ENCODE data around the gene SLC7A10. TPM values are rescaled to one million over a fixed set of nuclear protein-coding genes. Genes with fewer than 3 reads are reported as not detected.

SLC7A10 gene
- total and polyA plus RNA-seq, 7 donors = 0.27 to 1.4 (median 1.1) TPM; not detected in 4

- Histone ChIP-seq H3K27ac (no peak overlapping the region), H3K9me3 (no peaks in the 10 kb centered on the region), H3K4me1 (no peaks in the 10 kb centered on the region), H3K4me3 (no peak overlapping the region), H3K36me3 (no peaks in the 10 kb centered on the region), H3K27me3 (peaks cover 0 to 31% (median 8%) of the 10 kb centered on the region in 3 donors)
- DNase-seq = no peak
- 86 to 88% methylated on average over 7 of the region's 7 CpGs for WGBS, 2 donors
- TF ChIP-seq EP300 (IDR thresholded peaks at IDR 0.05) (no peak), POLR2A (IDR thresholded peaks at IDR 0.05) (no peak), CTCF (IDR thresholded peaks at IDR 0.05) (no peak), POLR2AphosphoS5 (IDR thresholded peaks at IDR 0.05) (no peak)
- intact Hi-C loops (cut with DNase I) = no loop called here
Measured at GRCh38 chr19:33255781-33256180, 30.1 kb upstream of the SLC7A10 start.

- no peak for TF ChIP-seq CTCF (IDR thresholded peaks at IDR 0.05)
- TF ChIP-seq POLR2A (IDR thresholded peaks at IDR 0.05) = no peak
- H3K27ac ChIP-seq = no peak overlapping the region
- no peaks in the 10 kb centered on the region for H3K4me1 ChIP-seq
- intact Hi-C loops (cut with DNase I) = no loop called here
- DNase-seq = no peak
- no peaks in the 10 kb centered on the region for H3K9me3 ChIP-seq
- H3K27me3 ChIP-seq = peaks cover 0 to 31% (median 8%) of the 10 kb centered on the region in 3 donors
- 74 to 81% methylated on average over 13 of the region's 13 CpGs for WGBS, 2 donors
- H3K4me3 ChIP-seq = no peak overlapping the region
- H3K36me3 ChIP-seq = no peaks in the 10 kb centered on the region
Measured at GRCh38 chr19:33254245-33254824, 28.7 kb upstream of the SLC7A10 start.

GRCh38 chr19:33252971-33253370 lies 27.3 kb upstream of the SLC7A10 start:
- Histone ChIP-seq H3K36me3 (no peaks in the 10 kb centered on the region), H3K4me3 (no peak overlapping the region), H3K27ac (no peak overlapping the region), H3K9me3 (no peaks in the 10 kb centered on the region), H3K4me1 (no peaks in the 10 kb centered on the region), H3K27me3 (peaks cover 0 to 31% (median 8%) of the 10 kb centered on the region in 3 donors)
- DNase-seq = no peak
- intact Hi-C loops (cut with DNase I) = no loop called here
- TF ChIP-seq CTCF (IDR thresholded peaks at IDR 0.05) (no peak), POLR2A (IDR thresholded peaks at IDR 0.05) (no peak), POLR2AphosphoS5 (IDR thresholded peaks at IDR 0.05) (no peak), EP300 (IDR thresholded peaks at IDR 0.05) (no peak)
- WGBS, 2 donors = 86 to 89% methylated on average over 8 of the region's 8 CpGs

- H3K4me3 ChIP-seq = no peak overlapping the region
- no peak for DNase-seq
- WGBS, 2 donors = 89 to 93% methylated on average over 4 of the region's 4 CpGs
- TF ChIP-seq POLR2AphosphoS5 (IDR thresholded peaks at IDR 0.05) (no peak), POLR2A (IDR thresholded peaks at IDR 0.05) (no peak), CTCF (IDR thresholded peaks at IDR 0.05) (no peak)
- H3K9me3 ChIP-seq = no peaks in the 10 kb centered on the region
- no peaks in the 10 kb centered on the region for H3K36me3 ChIP-seq
- intact Hi-C loops (cut with DNase I) = no loop called here
- no peak overlapping the region for H3K27ac ChIP-seq
- peaks cover 0 to 31% (median 8%) of the 10 kb centered on the region in 3 donors for H3K27me3 ChIP-seq
- H3K4me1 ChIP-seq = no peaks in the 10 kb centered on the region
Measured at GRCh38 chr19:33252418-33252962, 26.8 kb upstream of the SLC7A10 start.
